Suppressor macrophage treated with lipopolysaccharide for 1 hour (primary cell): Measurements from ENCODE around the gene SVOPL.

ENCODE experiments used
- DNase-seq, 3 donors: peaks; one replicate each; pipeline ENCODE4 v3.0.0-alpha.2; 2020 to 2022

SVOPL gene

DNA sequence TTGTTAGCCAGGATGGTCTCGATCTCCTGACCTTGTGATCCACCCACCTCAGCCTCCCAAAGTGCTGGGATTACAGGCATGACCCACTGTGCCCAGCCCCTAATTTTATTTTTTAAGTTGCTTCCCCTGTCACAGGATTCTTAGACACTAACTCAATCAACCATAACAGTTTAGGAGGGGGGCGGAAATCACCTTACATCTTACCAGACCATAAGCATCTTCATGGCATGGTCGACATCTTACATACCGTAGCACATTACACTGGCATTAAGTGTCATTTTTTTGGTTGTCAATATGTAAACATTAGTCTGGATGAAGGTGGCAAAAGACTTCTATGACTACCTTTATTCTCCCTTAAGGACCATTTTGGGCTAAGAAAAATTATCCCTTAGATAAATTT, 145.5 kb downstream of the SVOPL start:
- no peak for DNase-seq

DNA sequence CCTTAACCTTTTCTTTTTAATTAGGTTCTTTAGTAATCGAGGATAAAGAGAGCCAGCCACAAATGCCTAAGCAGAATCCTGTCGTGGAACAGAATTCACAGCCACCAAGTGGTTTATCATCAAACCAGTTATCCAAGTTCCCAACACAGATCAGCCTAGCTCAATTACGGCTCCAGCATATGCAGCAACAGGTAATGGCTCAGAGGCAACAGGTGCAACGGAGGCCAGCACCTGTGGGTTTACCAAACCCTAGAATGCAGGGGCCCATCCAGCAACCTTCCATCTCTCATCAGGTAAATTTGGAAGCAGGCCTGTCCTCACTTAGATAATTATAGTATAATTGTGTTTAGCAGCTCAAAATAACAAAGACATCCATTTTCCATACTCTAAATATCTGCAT, 146.5 kb downstream of the SVOPL start:
- DNase-seq = no peak

DNA sequence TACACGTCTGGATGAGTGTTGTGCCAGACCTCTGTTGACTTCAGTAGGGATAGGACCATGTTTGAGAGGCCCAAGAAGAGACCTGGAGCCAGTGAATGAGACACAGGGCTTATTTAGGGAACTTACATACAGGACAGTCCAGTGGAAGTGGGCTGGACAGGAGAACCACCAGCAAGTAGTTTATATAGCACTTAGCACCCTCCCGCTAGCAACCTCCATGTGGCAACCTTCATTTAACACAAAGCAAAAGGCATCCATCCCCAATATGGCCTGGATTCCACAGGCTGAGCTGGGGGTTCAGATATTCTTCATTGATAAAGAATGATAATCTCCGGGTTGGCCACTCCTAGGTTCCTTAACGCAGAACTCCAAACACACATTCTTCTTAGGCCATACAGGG, 147.4 kb downstream of the SVOPL start:
- DNase-seq = no peak

DNA sequence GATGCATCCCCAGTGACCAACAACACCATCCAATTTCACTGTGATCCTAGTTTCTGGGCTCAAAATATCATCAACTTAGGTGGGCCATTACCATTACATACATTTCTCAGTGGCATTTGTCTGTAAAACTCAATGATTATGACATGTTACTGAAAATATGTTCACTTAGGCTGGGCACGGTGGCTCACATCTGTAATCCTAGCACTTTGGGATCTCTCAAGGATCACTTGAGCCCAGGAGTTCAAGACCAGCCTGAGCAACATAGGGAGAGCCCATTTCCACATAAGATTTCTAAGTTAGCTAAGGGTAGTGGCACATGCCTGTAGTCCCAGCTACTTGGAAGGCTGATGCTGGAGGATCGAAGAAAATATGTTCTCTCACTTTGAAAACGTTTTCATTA, 150.1 kb downstream of the SVOPL start:
- DNase-seq = no peak

DNA sequence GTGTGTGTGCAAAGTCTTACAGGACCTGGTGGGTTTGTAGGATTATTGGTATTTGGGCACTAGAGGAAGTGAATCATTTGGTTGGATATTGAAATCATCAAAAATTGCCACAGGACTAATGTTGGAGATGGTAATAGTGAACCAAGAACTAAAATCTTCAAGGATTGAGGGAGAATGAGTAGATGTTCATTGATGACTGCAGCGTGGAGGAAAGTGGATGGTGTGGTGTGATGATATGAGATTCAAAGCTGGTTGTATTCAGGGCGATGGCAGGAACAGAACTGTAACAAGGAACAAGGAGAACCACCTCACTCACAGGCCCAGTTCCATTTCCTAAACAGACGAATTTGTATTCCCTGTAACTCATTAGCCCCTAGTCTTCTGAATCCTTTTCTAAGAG, 150.8 kb downstream of the SVOPL start:
- no peak for DNase-seq

DNA sequence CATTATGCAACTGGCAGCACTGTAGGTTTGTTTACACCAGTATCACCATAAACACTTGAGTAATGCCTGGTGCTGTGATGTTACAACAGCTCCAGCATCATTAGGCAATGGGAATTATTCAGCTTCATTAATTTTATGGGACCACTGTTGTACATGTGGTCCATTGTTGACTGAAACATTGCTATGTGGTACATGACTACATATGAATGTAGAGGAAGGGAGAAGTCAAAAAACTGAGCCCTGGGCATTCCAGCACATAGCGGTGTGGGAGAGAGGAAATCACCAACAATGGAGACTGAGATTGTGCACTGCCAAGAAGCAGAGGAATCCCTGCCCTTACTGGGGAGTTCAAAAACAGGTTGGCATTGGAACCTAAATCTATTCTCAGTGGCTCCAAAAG, 152.1 kb downstream of the SVOPL start:
- DNase-seq = no peak

DNA sequence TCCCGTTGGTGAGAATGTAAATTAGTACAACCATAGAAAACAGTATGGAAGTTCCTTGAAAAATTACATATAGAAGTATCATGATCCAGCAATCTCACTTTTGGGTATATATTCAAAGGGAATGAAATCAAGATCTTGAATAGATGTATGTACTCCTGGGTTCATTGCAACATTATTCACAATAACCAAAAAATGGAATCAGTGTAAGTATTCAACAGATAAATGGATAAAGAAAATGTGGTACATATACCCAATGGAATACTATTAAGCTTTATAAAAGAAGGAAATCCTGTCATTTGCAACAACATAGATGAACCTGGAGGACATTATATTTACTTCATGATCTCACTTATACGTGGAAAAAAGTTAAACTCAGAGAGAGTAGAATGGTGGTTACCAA, 154.3 kb downstream of the SVOPL start:
- no peak for DNase-seq

DNA sequence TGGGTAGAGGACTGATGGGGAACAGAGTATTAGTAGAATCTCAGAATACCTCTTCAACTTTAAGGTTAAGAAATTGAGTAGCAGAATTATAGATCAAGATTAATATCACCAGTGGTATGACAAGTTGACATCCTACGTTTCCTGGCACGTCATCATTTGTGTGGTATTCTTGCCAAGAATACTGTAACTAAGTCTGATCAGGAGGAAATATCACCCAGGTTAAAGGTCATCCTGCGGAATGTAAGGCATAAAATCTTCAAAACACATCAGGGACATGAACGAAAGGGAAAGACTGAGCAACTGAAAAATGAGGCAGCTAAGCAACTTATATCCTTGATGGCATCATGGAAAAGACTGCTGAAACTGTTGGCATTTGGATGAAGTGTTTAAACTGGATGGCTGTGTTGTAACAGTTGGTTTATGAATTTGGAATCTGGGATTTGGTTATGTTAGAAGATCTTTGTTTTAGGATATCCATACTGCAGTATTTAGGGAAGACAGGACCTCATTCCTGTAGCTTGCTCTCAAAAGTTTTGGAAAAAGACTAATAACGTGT, 155.0 kb downstream of the SVOPL start:
- DNase-seq = no peak

DNA sequence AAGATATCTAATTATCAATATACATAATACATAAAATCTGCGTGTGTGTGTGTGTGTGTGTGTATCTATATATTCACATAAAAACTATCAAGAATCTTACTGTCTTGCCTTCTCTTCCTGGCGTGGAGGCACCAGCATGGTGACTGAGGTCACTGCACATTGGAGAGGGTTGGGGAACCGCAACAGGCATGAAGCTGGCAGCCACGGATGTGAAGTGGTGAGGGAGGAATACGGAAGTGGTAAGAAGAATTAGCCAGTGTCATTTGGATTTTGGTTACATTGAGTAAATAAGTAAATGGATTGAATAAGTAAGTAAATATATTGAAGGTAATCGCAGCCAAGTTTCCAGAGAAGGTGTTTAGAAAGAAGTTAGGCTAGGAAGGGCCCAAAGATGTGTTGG, 156.0 kb downstream of the SVOPL start:
- DNase-seq = no peak
